Measurements from ENCODE around the gene JAKMIP1. TPM values are rescaled to one million over a fixed set of nuclear protein-coding genes. Genes with fewer than 3 reads are reported as not detected.

Gene JAKMIP1
- total RNA-seq, 1 donor from 2014 or later, result not detected

DNA sequence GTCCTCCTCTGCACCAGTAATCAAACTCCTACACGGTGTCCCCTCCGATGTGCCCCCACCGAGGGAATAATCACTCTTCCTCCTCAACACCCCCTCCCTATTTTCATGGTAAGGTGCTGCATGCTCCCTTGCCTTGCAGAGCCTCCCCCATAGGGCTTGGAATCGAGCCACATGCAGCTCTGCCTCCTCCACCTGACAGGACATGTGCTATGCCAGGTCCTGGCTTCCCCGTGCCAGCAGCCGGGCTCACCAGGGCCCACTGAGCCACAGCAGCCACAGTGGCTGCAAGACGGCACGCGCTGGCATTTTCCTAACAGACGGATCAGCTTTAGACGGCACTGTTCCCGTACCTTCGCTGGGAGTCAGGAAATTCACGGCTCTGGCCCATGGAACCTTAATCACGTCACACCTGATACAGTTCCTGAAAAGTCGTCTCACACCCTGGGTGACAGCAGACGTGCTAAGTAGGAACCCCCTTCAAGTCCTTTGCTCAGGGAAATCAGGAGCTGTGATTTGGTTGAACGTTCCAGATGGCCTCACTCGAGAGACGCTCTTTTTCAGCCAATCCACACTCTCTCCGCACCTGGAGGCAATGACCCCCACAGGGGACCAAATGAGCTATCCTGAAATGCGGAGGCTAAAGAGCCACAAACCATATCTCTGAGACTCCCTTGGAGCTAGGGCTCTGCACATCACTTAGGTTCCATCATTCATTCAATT, 63.2 kb downstream of the JAKMIP1 start:
- Mint-ChIP-seq H3K36me3 (ENCODE audit: low read depth, unreplicated experiment) (no peaks in the 10 kb centered on the region), H3K27ac (ENCODE audit: unreplicated experiment) (no peak overlapping the region), H3K4me1 (ENCODE audit: unreplicated experiment) (peaks cover 5% of the 10 kb centered on the region), H3K9me3 (ENCODE audit: unreplicated experiment) (peaks cover 5% of the 10 kb centered on the region), H3K4me3 (ENCODE audit: unreplicated experiment) (no peak overlapping the region), H3K27me3 (ENCODE audit: unreplicated experiment) (peaks cover 3% of the 10 kb centered on the region)
- no peak for DNase-seq (ENCODE audit: low spot score)
- TF ChIP-seq, protein P1, sequence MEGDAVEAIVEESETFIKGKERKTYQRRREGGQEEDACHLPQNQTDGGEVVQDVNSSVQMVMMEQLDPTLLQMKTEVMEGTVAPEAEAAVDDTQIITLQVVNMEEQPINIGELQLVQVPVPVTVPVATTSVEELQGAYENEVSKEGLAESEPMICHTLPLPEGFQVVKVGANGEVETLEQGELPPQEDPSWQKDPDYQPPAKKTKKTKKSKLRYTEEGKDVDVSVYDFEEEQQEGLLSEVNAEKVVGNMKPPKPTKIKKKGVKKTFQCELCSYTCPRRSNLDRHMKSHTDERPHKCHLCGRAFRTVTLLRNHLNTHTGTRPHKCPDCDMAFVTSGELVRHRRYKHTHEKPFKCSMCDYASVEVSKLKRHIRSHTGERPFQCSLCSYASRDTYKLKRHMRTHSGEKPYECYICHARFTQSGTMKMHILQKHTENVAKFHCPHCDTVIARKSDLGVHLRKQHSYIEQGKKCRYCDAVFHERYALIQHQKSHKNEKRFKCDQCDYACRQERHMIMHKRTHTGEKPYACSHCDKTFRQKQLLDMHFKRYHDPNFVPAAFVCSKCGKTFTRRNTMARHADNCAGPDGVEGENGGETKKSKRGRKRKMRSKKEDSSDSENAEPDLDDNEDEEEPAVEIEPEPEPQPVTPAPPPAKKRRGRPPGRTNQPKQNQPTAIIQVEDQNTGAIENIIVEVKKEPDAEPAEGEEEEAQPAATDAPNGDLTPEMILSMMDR (IDR thresholded peaks at IDR 0.05; ENCODE audit: unreplicated experiment), result no peak

DNA sequence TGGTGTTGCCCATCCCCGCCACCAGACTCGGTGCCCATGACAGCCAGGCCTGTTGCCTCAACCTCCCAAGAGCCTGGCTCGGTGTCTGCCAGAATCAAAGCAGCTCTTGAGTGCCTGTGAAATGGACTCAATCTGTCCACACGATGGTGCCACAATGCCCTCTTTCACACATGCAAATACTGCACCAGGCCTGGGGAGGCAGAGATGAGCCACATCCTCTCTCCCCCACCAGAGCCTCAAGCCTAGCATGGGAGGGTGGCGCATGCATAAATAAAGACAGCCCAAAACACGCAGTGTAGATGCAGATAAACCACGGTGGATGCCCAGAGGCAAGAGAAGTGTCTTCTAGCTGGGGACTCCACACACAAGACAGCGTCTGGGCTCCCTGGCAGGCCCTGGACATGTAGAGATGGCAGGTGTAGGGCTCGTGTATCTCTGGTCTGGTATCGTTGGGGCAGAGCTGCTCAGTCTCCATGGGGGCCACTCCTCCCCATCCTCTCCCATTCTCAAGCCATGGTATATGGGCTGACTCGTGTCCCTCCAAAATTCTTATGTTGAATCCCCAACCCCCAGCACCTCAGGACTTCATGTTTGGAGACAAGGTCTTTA, 65.6 kb downstream of the JAKMIP1 start:
- Mint-ChIP-seq H3K36me3 (ENCODE audit: low read depth, unreplicated experiment) (no peaks in the 10 kb centered on the region), H3K9me3 (ENCODE audit: unreplicated experiment) (peaks cover 5% of the 10 kb centered on the region), H3K4me3 (ENCODE audit: unreplicated experiment) (no peak overlapping the region), H3K4me1 (ENCODE audit: unreplicated experiment) (no peaks in the 10 kb centered on the region), H3K27ac (ENCODE audit: unreplicated experiment) (no peak overlapping the region), H3K27me3 (ENCODE audit: unreplicated experiment) (no peaks in the 10 kb centered on the region)
- no peak for DNase-seq (ENCODE audit: low spot score)
- TF ChIP-seq, protein P1 (IDR thresholded peaks at IDR 0.05; ENCODE audit: unreplicated experiment), result no peak

DNA sequence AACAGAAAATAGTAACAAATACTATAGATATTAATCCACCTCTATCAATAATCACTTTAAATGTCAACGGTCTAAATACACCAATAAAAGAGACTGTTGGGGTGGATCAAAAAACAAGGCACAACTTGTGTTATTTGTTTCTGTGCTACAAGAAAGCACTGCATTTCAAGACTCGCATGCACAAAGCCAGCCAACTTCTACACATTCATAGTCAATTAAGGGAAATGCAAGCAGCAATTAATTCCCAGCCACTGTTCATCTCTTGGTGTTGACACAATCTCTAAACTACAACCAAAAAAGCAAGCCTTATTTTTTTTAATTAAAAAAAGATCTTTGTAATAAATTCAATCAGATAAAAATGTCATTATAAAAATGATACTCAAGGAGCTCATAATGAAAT, 67.6 kb downstream of the JAKMIP1 start:
- H3K4me1 Mint-ChIP-seq (ENCODE audit: unreplicated experiment), result no peaks in the 10 kb centered on the region
- no peaks in the 10 kb centered on the region for H3K36me3 Mint-ChIP-seq (ENCODE audit: low read depth, unreplicated experiment)
- no peak overlapping the region for H3K4me3 Mint-ChIP-seq (ENCODE audit: unreplicated experiment)
- TF ChIP-seq, protein P1 (IDR thresholded peaks at IDR 0.05; ENCODE audit: unreplicated experiment), result no peak
- DNase-seq (ENCODE audit: low spot score), result no peak
- H3K27me3 Mint-ChIP-seq (ENCODE audit: unreplicated experiment), result peaks cover 4% of the 10 kb centered on the region
- H3K27ac Mint-ChIP-seq (ENCODE audit: unreplicated experiment), result no peak overlapping the region
- H3K9me3 Mint-ChIP-seq (ENCODE audit: unreplicated experiment), result peaks cover 5% of the 10 kb centered on the region

DNA sequence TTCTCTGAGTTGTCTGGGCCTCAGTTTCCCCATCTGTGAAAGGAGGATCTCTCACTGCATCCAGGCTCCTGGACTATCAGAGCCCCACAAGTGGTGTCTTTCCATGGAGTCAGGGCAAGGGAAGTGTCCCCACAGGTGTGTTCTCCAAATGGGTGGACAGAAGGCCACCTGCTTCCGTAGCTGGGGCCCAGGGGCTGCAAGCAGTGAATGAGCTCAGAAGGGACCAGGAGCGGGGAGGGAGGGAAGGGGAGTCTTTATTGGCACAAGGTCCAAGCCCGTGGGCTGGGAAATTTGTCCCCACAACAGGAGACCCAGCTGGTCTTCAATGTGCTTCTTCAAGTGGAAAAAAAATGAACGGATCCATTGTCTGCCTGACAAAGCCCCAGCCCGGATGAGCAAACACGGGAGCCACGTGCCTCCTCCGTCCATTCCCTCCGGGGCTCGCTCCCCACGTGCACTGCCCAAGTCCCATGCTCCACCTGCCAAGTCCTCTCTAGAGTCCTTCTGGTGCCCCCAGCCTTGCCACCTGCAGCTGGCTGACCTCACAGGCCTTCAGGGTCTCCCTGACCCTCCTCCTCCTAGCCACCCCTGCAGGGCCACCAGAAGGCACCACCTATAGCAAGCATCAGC, 72.0 kb downstream of the JAKMIP1 start:
- Mint-ChIP-seq H3K9me3 (ENCODE audit: unreplicated experiment) (no peaks in the 10 kb centered on the region), H3K4me1 (ENCODE audit: unreplicated experiment) (no peaks in the 10 kb centered on the region), H3K36me3 (ENCODE audit: low read depth, unreplicated experiment) (no peaks in the 10 kb centered on the region), H3K27me3 (ENCODE audit: unreplicated experiment) (peaks cover 6% of the 10 kb centered on the region), H3K27ac (ENCODE audit: unreplicated experiment) (no peak overlapping the region), H3K4me3 (ENCODE audit: unreplicated experiment) (no peak overlapping the region)
- no peak for DNase-seq (ENCODE audit: low spot score)
- TF ChIP-seq, protein P1 (IDR thresholded peaks at IDR 0.05; ENCODE audit: unreplicated experiment), result no peak
